T-helper 1 cell treated with Interleukin-12 subunit alpha and Interleukin-12 subunit beta and Interleukin-4 antibody, amounts not matched to agents 30 ng/mL and 1 ng/mL, for 36 hours (primary cell): ENCODE data around the gene PARVA. TPM values are rescaled to one million over a fixed set of nuclear protein-coding genes. Genes with fewer than 3 reads are reported as not detected.
"Not testable (repeated sequence)": the region's sequence is repeated elsewhere in the genome, so short reads cannot be mapped to it uniquely, and the experiment has no call there.

Source experiments
- intact Hi-C: fragments of 100-400 bp; cut with micrococcal nuclease; formaldehyde crosslinking; loops from one replicate; pipeline ENCODE4 v1.15.1; 2024
- total RNA-seq: library from RNA; stranded (reverse); gene quantifications from 2 replicates; pipeline ENCODE4 v1.2.3, GENCODE V29; 2022

The PARVA gene
- 0.17 and 0.41 TPM in 2 replicates for total RNA-seq

GRCh38 chr11:12377106-12377823, at the start of gene PARVA:
Gene PARVA, plus strand, starts transcription at chr11:12377571. Its CDS starts 77 bp downstream, at chr11:12377648.
- intact Hi-C loops = no loop called here

GRCh38 chr11:12329169-12329568, 48.2 kb upstream of the PARVA start:
- intact Hi-C loops = no loop called here

- intact Hi-C loops = loop anchor here (10.0 kb wide), 1 partner anchor 1005 kb away; no protein-coding TSS in a partner anchor
Measured at GRCh38 chr11:12329797-12330196, 47.6 kb upstream of the PARVA start.

GRCh38 chr11:12330485-12331231, 46.7 kb upstream of the PARVA start:
- intact Hi-C loops = loop anchor here (1.0 to 10.0 kb wide), 4 partner anchors 269 to 1004 kb away; no protein-coding TSS in a partner anchor

- intact Hi-C loops = loop anchor here (1.0 to 10.0 kb wide), 4 partner anchors 268 to 1003 kb away; no protein-coding TSS in a partner anchor
Measured at GRCh38 chr11:12331239-12331874, 46.0 kb upstream of the PARVA start.

GRCh38 chr11:12343526-12343925, 33.8 kb upstream of the PARVA start:
- intact Hi-C loops = no loop called here

GRCh38 chr11:12353534-12353933, 23.8 kb upstream of the PARVA start:
- intact Hi-C loops = no loop called here

- intact Hi-C loops = no loop called here
Measured at GRCh38 chr11:12354750-12355545, 22.4 kb upstream of the PARVA start.

- intact Hi-C loops = no loop called here
Measured at GRCh38 chr11:12356944-12357655, 20.3 kb upstream of the PARVA start.

GRCh38 chr11:12357697-12358096, 19.7 kb upstream of the PARVA start:
- intact Hi-C loops = not testable (repeated sequence)

GRCh38 chr11:12358302-12359188, 18.8 kb upstream of the PARVA start:
- intact Hi-C loops = no loop called here

GRCh38 chr11:12359761-12360160, 17.6 kb upstream of the PARVA start:
- intact Hi-C loops = no loop called here

GRCh38 chr11:12361682-12362081, 15.7 kb upstream of the PARVA start:
- intact Hi-C loops = no loop called here

- intact Hi-C loops = no loop called here
Measured at GRCh38 chr11:12362857-12363256, 14.5 kb upstream of the PARVA start.

- intact Hi-C loops = no loop called here
Measured at GRCh38 chr11:12363373-12363772, 14.0 kb upstream of the PARVA start.

GRCh38 chr11:12365965-12366575, 11.3 kb upstream of the PARVA start:
- intact Hi-C loops = not testable (repeated sequence)

- intact Hi-C loops = not testable (repeated sequence)
Measured at GRCh38 chr11:12367057-12367456, 10.3 kb upstream of the PARVA start.

GRCh38 chr11:12372111-12372510, 5.3 kb upstream of the PARVA start:
- intact Hi-C loops = no loop called here

GRCh38 chr11:12375720-12376119, 1.7 kb upstream of the PARVA start:
- intact Hi-C loops = no loop called here
